ENCODE data around the gene DCLK1. TPM values are rescaled to one million over a fixed set of nuclear protein-coding genes. Genes with fewer than 3 reads are reported as not detected.

DCLK1 gene
- total and polyA plus RNA-seq, 12 donors, result 0.68 to 22.6 (median 2.3) TPM

DNA sequence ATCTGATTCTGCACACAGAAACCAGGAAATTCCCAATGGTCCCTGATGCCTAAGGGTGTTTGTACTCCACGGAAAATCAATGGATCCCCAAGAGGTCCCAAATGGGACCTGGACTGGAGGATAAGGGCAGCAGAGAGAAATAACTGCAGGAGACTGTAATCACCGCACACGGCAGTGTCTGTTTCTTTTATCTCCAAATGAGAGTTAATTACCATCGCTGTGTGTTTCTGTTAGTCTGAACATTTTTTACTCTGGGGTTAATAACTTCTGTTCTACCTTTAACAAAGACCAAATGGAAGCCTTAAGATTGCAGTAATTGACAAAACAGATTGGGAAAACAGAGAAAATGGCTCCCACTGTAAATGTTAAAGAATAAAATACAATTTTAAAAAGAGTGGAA is 320.9 kb downstream of the DCLK1 start:
- peak overlapping the region in 1 of 5 donors; percentile 8 for H3K27ac ChIP-seq
- intact Hi-C loops (cut with DNase I), result no loop called here
- no peak for DNase-seq
- no peaks in the 10 kb centered on the region for H3K9me3 ChIP-seq (replicated peaks in 1 of 3)
- no peaks in the 10 kb centered on the region for H3K27me3 ChIP-seq
- H3K4me1 ChIP-seq (replicated peaks in 1 of 2), result no peaks in the 10 kb centered on the region
- TF ChIP-seq, protein P1, sequence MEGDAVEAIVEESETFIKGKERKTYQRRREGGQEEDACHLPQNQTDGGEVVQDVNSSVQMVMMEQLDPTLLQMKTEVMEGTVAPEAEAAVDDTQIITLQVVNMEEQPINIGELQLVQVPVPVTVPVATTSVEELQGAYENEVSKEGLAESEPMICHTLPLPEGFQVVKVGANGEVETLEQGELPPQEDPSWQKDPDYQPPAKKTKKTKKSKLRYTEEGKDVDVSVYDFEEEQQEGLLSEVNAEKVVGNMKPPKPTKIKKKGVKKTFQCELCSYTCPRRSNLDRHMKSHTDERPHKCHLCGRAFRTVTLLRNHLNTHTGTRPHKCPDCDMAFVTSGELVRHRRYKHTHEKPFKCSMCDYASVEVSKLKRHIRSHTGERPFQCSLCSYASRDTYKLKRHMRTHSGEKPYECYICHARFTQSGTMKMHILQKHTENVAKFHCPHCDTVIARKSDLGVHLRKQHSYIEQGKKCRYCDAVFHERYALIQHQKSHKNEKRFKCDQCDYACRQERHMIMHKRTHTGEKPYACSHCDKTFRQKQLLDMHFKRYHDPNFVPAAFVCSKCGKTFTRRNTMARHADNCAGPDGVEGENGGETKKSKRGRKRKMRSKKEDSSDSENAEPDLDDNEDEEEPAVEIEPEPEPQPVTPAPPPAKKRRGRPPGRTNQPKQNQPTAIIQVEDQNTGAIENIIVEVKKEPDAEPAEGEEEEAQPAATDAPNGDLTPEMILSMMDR (IDR thresholded peaks at IDR 0.05), result no peak
- no peak for TF ChIP-seq POLR2A (IDR thresholded peaks at IDR 0.05)
- H3K36me3 ChIP-seq (replicated peaks in 1 of 2), result no peaks in the 10 kb centered on the region
- H3K4me3 ChIP-seq, result no peak overlapping the region
- 82 to 91% (median 87%) methylated on average over 4 of the region's 4 CpGs for WGBS, 4 donors

DNA sequence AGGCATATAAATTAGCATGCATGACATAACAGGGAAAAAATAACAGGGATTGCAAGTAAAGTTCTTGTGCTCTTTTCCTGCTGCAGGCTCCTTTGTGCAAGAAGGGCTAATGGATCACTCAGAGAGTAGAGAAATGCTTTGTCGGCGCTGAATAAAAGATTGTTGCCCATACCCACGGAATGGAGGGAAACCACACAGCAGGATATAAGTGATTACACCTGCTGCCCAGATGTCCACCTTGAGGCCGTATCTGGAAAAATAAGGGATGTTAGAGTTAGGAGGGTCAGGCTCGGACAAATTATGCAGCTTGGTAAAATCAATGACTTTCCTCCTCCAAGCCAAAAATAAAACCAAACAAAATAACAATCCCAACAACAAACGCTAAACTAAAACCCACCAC is 322.3 kb downstream of the DCLK1 start:
- TF ChIP-seq POLR2A (IDR thresholded peaks at IDR 0.05), result no peak
- TF ChIP-seq, protein P1 (IDR thresholded peaks at IDR 0.05), result no peak
- 74 to 92% (median 80%) methylated on average over 6 of the region's 6 CpGs for whole genome bisulfite sequencing, 4 donors

DNA sequence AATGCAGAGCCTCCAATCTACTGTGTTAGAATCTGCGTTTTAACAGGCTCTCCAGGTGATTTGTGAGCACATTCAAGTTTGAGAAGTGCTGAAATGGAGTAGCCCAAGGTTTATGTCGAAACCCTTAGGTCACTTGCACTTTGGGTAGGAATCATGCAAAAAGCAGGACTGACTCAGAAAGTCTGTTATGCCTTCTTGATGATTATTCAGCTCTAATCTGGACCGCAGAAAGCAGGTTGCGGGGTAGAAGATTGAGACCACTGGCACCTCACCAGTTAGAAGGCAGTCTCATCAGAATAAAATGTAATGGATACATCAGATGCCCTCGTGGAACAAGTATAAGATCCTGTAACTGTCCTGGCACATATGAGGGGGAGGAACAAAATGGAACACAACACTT is 326.3 kb downstream of the DCLK1 start:
- H3K4me3 ChIP-seq, result no peak overlapping the region
- no peaks in the 10 kb centered on the region for H3K27me3 ChIP-seq
- H3K9me3 ChIP-seq (replicated peaks in 1 of 3), result no peaks in the 10 kb centered on the region
- no peak for DNase-seq
- no peaks in the 10 kb centered on the region for H3K4me1 ChIP-seq (replicated peaks in 1 of 2)
- WGBS, 4 donors, result 77 to 93% (median 82%) methylated on average over 5 of the region's 5 CpGs
- TF ChIP-seq, protein P1 (IDR thresholded peaks at IDR 0.05), result no peak
- no peak overlapping the region for H3K27ac ChIP-seq
- H3K36me3 ChIP-seq (replicated peaks in 1 of 2), result no peaks in the 10 kb centered on the region
- intact Hi-C loops (cut with DNase I), result no loop called here

More for the DNA sequence above, 322.3 kb downstream of the DCLK1 start:
- no peak for DNase-seq
- Histone ChIP-seq H3K4me1 (replicated peaks in 1 of 2) (no peaks in the 10 kb centered on the region), H3K4me3 (no peak overlapping the region), H3K27me3 (no peaks in the 10 kb centered on the region), H3K9me3 (replicated peaks in 1 of 3) (no peaks in the 10 kb centered on the region), H3K36me3 (replicated peaks in 1 of 2) (no peaks in the 10 kb centered on the region), H3K27ac (no peak overlapping the region)
- intact Hi-C loops (cut with DNase I), result no loop called here

DNA sequence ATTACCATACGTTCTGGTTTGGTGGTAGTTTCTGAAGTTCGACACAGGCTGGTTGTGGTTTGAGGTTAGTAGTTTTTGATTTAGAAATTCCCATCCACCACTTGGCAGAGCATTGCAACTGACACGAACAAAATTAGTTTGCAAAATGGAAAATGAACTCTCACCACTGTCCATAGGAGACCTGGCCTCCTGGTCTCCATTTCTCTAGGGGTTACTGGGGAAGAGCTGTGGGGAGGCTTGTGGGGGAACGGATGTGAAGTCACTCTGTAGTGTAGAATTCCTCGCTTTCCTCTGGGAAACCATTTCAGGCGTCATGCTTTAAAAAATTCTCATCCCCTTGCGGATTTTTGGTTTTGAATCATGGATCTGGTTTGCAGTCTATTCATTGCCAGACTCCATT is 333.2 kb downstream of the DCLK1 start:
- H3K9me3 ChIP-seq (replicated peaks in 1 of 3), result no peaks in the 10 kb centered on the region
- H3K4me3 ChIP-seq, result no peak overlapping the region
- intact Hi-C loops (cut with DNase I), result no loop called here
- TF ChIP-seq, protein P1 (IDR thresholded peaks at IDR 0.05), result no peak
- TF ChIP-seq POLR2A (IDR thresholded peaks at IDR 0.05), result no peak
- H3K27me3 ChIP-seq, result no peaks in the 10 kb centered on the region
- 69 to 91% (median 84%) methylated on average over 7 of the region's 7 CpGs for WGBS, 4 donors
- H3K27ac ChIP-seq, result no peak overlapping the region
- no peak for DNase-seq
- no peaks in the 10 kb centered on the region for H3K36me3 ChIP-seq (replicated peaks in 1 of 2)
- H3K4me1 ChIP-seq (replicated peaks in 1 of 2), result no peaks in the 10 kb centered on the region

Data from adrenal gland (tissue), 12 donors.